H1 (cell line): Measurements from ENCODE around the gene DPYD. TPM values are rescaled to one million over a fixed set of nuclear protein-coding genes. Genes with fewer than 3 reads are reported as not detected.

ENCODE experiments used
- CTCF ChIA-PET: fragments of 300-600 bp; sonication (Branson Sonifier 250); formaldehyde crosslinking; loops from one replicate; lab custom pipeline; 2021; ENCODE audit not compliant: partially characterized antibody; lab: Charles Lee
- POLR2A ChIA-PET: fragments of 300-600 bp; sonication (Branson Sonifier 250); formaldehyde crosslinking; loops from one replicate; lab custom pipeline; 2021; ENCODE audit warnings: inconsistent platforms; ENCODE audit not compliant: partially characterized antibody; lab: Charles Lee
- DNase-seq, 2 experiments: peaks; one replicate each; pipeline versions ENCODE4 v3.0.0 to v3.0.0-alpha.2; 2010 to 2022; ENCODE audit warnings: low spot score in 2 of 2, low read depth in 1 of 2, mixed read lengths in 1 of 2
- FAIRE-seq: peaks from 2 replicates; lab custom pipeline; 2011; peaks lifted over from hg19 to GRCh38; lab: Jason Lieb, UNC
- H2AFZ ChIP-seq: 2 replicates; pipeline ENCODE4 v1.8.1; 2012; ENCODE audit warnings: low read length, inconsistent platforms
- H2AK5ac ChIP-seq: 2 replicates; pipeline ENCODE4 v1.6.1; 2013; ENCODE audit warnings: low read depth, low read length
- H2BK120ac ChIP-seq: replicated peaks from 2 replicates; pipeline ENCODE3; 2013; ENCODE audit warnings: low read depth, low read length, inconsistent platforms
- H2BK12ac ChIP-seq: 2 replicates; pipeline ENCODE4 v1.6.1; 2013; ENCODE audit warnings: low read depth, low read length
- H2BK15ac ChIP-seq: 2 replicates; pipeline ENCODE4 v1.6.1; 2013; ENCODE audit warnings: low read length
- H2BK20ac ChIP-seq: 2 replicates; pipeline ENCODE4 v1.6.1; 2013; ENCODE audit warnings: low read length
- H2BK5ac ChIP-seq: 2 replicates; pipeline ENCODE4 v1.6.1; 2013; ENCODE audit warnings: low read depth, low read length
- H3K14ac ChIP-seq: 2 replicates; pipeline ENCODE4 v1.6.1; 2013; ENCODE audit warnings: inconsistent platforms; ENCODE audit not compliant: insufficient read length
- H3K18ac ChIP-seq: 2 replicates; pipeline ENCODE4 v1.6.1; 2013; ENCODE audit warnings: low read length; ENCODE audit errors: extremely low read depth
- H3K23ac ChIP-seq: 2 replicates; pipeline ENCODE4 v1.6.1; 2013; ENCODE audit warnings: inconsistent platforms; ENCODE audit not compliant: insufficient read length
- H3K23me2 ChIP-seq: 2 replicates; pipeline ENCODE4 v1.6.1; 2013; ENCODE audit warnings: low read depth, low read length
- H3K27ac ChIP-seq: 2 replicates; pipeline ENCODE4 v1.6.1; 2011; ENCODE audit warnings: low read depth, low read length, inconsistent platforms
- H3K27me3 ChIP-seq, 4 experiments: replicated peaks in 1 of 4; 1 replicate in 1 of 4; 2 replicates in 3 of 4; pipeline versions ENCODE4 v1.6.1 to v1.8.1; 2011 to 2013; ENCODE audit warnings: low read length in 3 of 4, mild to moderate bottlenecking in 3 of 4, inconsistent platforms in 2 of 4, mixed read lengths in 2 of 4, moderate library complexity in 1 of 4; ENCODE audit not compliant: control insufficient read depth in 3 of 4, insufficient read depth in 3 of 4; ENCODE audit errors: extremely low read depth in 1 of 4
- H3K36me3 ChIP-seq, 4 experiments: 2 replicates each; pipeline versions ENCODE4 v1.6.1 to v1.8.1; 2011 to 2013; ENCODE audit warnings: mild to moderate bottlenecking in 4 of 4, low read length in 3 of 4, moderate library complexity in 2 of 4, control low read depth in 1 of 4, inconsistent platforms in 1 of 4; ENCODE audit not compliant: insufficient read depth in 4 of 4, control insufficient read depth in 2 of 4
- H3K4ac ChIP-seq: replicated peaks from 2 replicates; pipeline ENCODE3; 2013; ENCODE audit warnings: low read length, low read depth, mixed read lengths, inconsistent platforms; ENCODE audit not compliant: insufficient read length
- H3K4me1 ChIP-seq, 4 experiments: replicated peaks in 1 of 4; 1 replicate in 1 of 4; 2 replicates in 3 of 4; pipeline versions ENCODE4 v1.6.1 to v1.8.1; 2011 to 2013; ENCODE audit warnings: low read length in 3 of 4, inconsistent platforms in 2 of 4, mixed read lengths in 1 of 4; ENCODE audit not compliant: insufficient read depth in 4 of 4, control insufficient read depth in 3 of 4
- H3K4me2 ChIP-seq, 2 experiments: 2 replicates each; pipeline versions ENCODE4 v1.6.1 to v1.8.1; 2011 to 2013; ENCODE audit warnings: low read depth in 2 of 2, low read length in 2 of 2, control low read depth in 1 of 2, inconsistent platforms in 1 of 2, mild to moderate bottlenecking in 1 of 2; ENCODE audit not compliant: insufficient read depth in 1 of 2
- H3K4me3 ChIP-seq, 4 experiments: fragments of 200-600, 300-600 bp in 1 of 4; sonication (generic), shearing (Covaris generic), sonication (Bioruptor Twin) in 1 of 4; 2 replicates each; pipeline versions ENCODE4 v1.5.1 to v1.8.1; 2011 to 2016; ENCODE audit warnings: low read length in 4 of 4, low read depth in 3 of 4, control low read depth in 2 of 4, inconsistent platforms in 2 of 4, mild to moderate bottlenecking in 2 of 4, mixed read lengths in 1 of 4, moderate library complexity in 1 of 4; ENCODE audit not compliant: insufficient read depth in 2 of 4; ENCODE audit errors: extremely low read depth in 1 of 4
- H3K56ac ChIP-seq: replicated peaks from 2 replicates; pipeline ENCODE3; 2013; ENCODE audit warnings: low read depth, mild to moderate bottlenecking, mixed read lengths, low read length, inconsistent platforms; ENCODE audit not compliant: insufficient read length
- H3K79me1 ChIP-seq: 2 replicates; pipeline ENCODE4 v1.6.1; 2013; ENCODE audit warnings: low read depth, low read length, control low read depth
- H3K79me2 ChIP-seq, 2 experiments: 2 replicates each; pipeline versions ENCODE4 v1.6.1 to v1.8.1; 2012 to 2013; ENCODE audit warnings: low read length in 2 of 2, mild to moderate bottlenecking in 2 of 2, inconsistent platforms in 1 of 2; ENCODE audit not compliant: insufficient read depth in 2 of 2, control insufficient read depth in 1 of 2
- H3K9ac ChIP-seq, 4 experiments: replicated peaks in 1 of 4; 1 replicate in 1 of 4; 2 replicates in 3 of 4; pipeline versions ENCODE4 v1.6.1 to v1.8.1; 2011 to 2013; ENCODE audit warnings: low read depth in 3 of 4, low read length in 3 of 4, control low read depth in 2 of 4, mild to moderate bottlenecking in 2 of 4, moderate library complexity in 2 of 4, inconsistent platforms in 1 of 4; ENCODE audit errors: extremely low read depth in 1 of 4
- H3K9me3 ChIP-seq, 2 experiments: 2 replicates each; pipeline versions ENCODE4 v1.6.1 to v1.8.1; 2012 to 2013; ENCODE audit warnings: mild to moderate bottlenecking in 2 of 2, moderate library complexity in 2 of 2, control low read depth in 1 of 2, inconsistent platforms in 1 of 2, low read depth in 1 of 2, low read length in 1 of 2, mixed read lengths in 1 of 2; ENCODE audit not compliant: insufficient read depth in 2 of 2
- H4K20me1 ChIP-seq, 2 experiments: replicated peaks in 1 of 2; 2 replicates each; pipeline versions ENCODE3 to v1.8.1; 2011 to 2013; ENCODE audit warnings: inconsistent platforms in 2 of 2, low read length in 2 of 2, mild to moderate bottlenecking in 1 of 2; ENCODE audit not compliant: insufficient read depth in 2 of 2, control insufficient read depth in 1 of 2
- H4K5ac ChIP-seq: 2 replicates; pipeline ENCODE4 v1.6.1; 2013; ENCODE audit warnings: low read length, low read depth, mixed read lengths, inconsistent platforms; ENCODE audit not compliant: insufficient read length
- H4K8ac ChIP-seq: 2 replicates; pipeline ENCODE4 v1.8.0; 2013; ENCODE audit warnings: mild to moderate bottlenecking, moderate library complexity, low read length, inconsistent platforms; ENCODE audit not compliant: insufficient read depth; ENCODE audit errors: extremely low read depth
- H4K91ac ChIP-seq: replicated peaks from 2 replicates; pipeline ENCODE3; 2013; ENCODE audit warnings: low read length, mixed read lengths, inconsistent platforms; ENCODE audit not compliant: insufficient read length
- BACH1 ChIP-seq: IDR thresholded peaks from 2 replicates; pipeline ENCODE4 v1.6.1; 2012; ENCODE audit warnings: low read length, improper control_type of control experiment
- BCL11A ChIP-seq, 2 experiments: IDR thresholded peaks; one replicate each; pipeline ENCODE4 v1.6.1; 2011; ENCODE audit warnings: low read depth in 2 of 2, low read length in 2 of 2, mild to moderate bottlenecking in 2 of 2
- E2F6 ChIP-seq: IDR thresholded peaks from 2 replicates; pipeline ENCODE4 v1.6.1; 2012; ENCODE audit warnings: inconsistent platforms
- FOSL1 ChIP-seq: IDR thresholded peaks from 2 replicates; pipeline ENCODE4 v1.6.1; 2011; ENCODE audit warnings: mild to moderate bottlenecking, low read depth, low read length, moderate library complexity; ENCODE audit not compliant: insufficient read depth
- JUND ChIP-seq: IDR thresholded peaks from 2 replicates; pipeline ENCODE4 v1.6.1; 2011; ENCODE audit warnings: mild to moderate bottlenecking, improper control_type of control experiment, low read length
- PHF8 ChIP-seq: fragments of 200-600 bp; sonication (generic); conservative IDR thresholded peaks from 2 replicates; pipeline ENCODE4 v1.7.1; 2012; ENCODE audit warnings: low read depth, mild to moderate bottlenecking, inconsistent platforms, low read length, moderate library complexity
- SAP30 ChIP-seq: fragments of 300-600 bp; sonication (generic); IDR thresholded peaks from 2 replicates; pipeline ENCODE4 v1.7.1; 2012; ENCODE audit warnings: low read length, moderate library complexity, mild to moderate bottlenecking, inconsistent platforms; ENCODE audit not compliant: insufficient read depth, insufficient replicate concordance
- SIN3A ChIP-seq, 2 experiments: IDR thresholded peaks in 1 of 2; conservative IDR thresholded peaks in 1 of 2; 2 replicates each; pipeline ENCODE4 v1.6.1; 2011 to 2012; ENCODE audit warnings: low read length in 2 of 2, improper control_type of control experiment in 1 of 2, low read depth in 1 of 2, mild to moderate bottlenecking in 1 of 2
- SRF ChIP-seq: IDR thresholded peaks from 2 replicates; pipeline ENCODE4 v1.6.1; 2011; ENCODE audit warnings: mild to moderate bottlenecking, low read depth, low read length, moderate library complexity
- TCF12 ChIP-seq: IDR thresholded peaks from 2 replicates; pipeline ENCODE4 v1.6.1; 2011; ENCODE audit warnings: low read depth, mild to moderate bottlenecking, low read length
- WGBS, 2 experiments: shearing (Covaris generic) in 1 of 2; methylation state at CpG; one replicate each; pipeline versions ENCODE4 v1.1.6 to v1.1.7; 2013 to 2015; ENCODE audit warnings: low lambda C conversion rate in 2 of 2, mixed read lengths in 2 of 2, inconsistent platforms in 1 of 2, low coverage in 1 of 2, missing lambda C conversion rate in 1 of 2; ENCODE audit not compliant: insufficient replicate concordance in 2 of 2, insufficient coverage in 1 of 2, insufficient read length in 1 of 2; ENCODE audit errors: extremely low coverage in 1 of 2, missing lambda C conversion rate in 1 of 2; 5-methylcytosine and 5-hydroxymethylcytosine counted together
- polyA plus RNA-seq, 7 experiments: library from polyadenylated mRNA; depleted of rRNA in 3 of 7; stranded (reverse) in 5 of 7; unstranded in 2 of 7; fragments of >200 nt in 5 of 7; fragments of 200-250 nt in 2 of 7; gene quantifications; 1 replicate in 5 of 7; 2 replicates in 1 of 7; 4 replicates in 1 of 7; pipeline versions ENCODE4 v1.2.1 to v1.2.3, GENCODE V29; 2011 to 2013; ENCODE audit warnings: missing spikeins in 2 of 7, mixed read lengths in 2 of 7
- total RNA-seq: library from RNA; stranded (reverse); fragmentation: NEBNext Ultra II Directional; extraction: Animal tissue kit (Norgen Biotek cat#: 25700); gene quantifications from 2 replicates; pipeline ENCODE4 v1.2.1, GENCODE V29; 2021

DPYD gene
- total and polyA plus RNA-seq, 2 of the 8 experiments (the other 6 are each of a cell fraction or from before 2014, with no cell fraction given), result 0.29 to 0.73 TPM

GRCh38 chr1:97920276-97920831, 480 bp downstream of the DPYD start:
- WGBS, 2 experiments, result 3% methylated on average over 15 of the region's 24 CpGs; no CpG with 5 or more reads in 1 of the 2 experiments
- Histone ChIP-seq H2BK15ac (no peak overlapping the region), H3K56ac (no peak overlapping the region), H4K8ac (no peak overlapping the region), H3K4me2 (peak overlapping the region; percentile 84 to 95), H3K23ac (no peak overlapping the region), H3K36me3 (no peaks in the 10 kb centered on the region), H2BK12ac (no peak overlapping the region), H3K23me2 (peaks cover 8% of the 10 kb centered on the region; the same call in 1 of the 2 replicates), H3K79me1 (no peaks in the 10 kb centered on the region), H2BK120ac (no peak overlapping the region), H2AK5ac (no peak overlapping the region), H4K91ac (no peak overlapping the region), H3K27ac (no peak overlapping the region), H3K27me3 (peaks cover 0 to 2% (median 0%) of the 10 kb centered on the region in 4 experiments; a peak in 3 of 7 replicates), H2BK5ac (no peak overlapping the region), H4K5ac (no peak overlapping the region), H3K9me3 (no peaks in the 10 kb centered on the region), H4K20me1 (no peaks in the 10 kb centered on the region), H2BK20ac (no peak overlapping the region), H3K4me1 (no peaks in the 10 kb centered on the region), H3K4me3 (peak overlapping the region; percentile 62 to 78 (median 69)), H2AFZ (peak overlapping the region; percentile 85; the same call in 1 of the 2 replicates), H3K79me2 (no peaks in the 10 kb centered on the region), H3K14ac (no peak overlapping the region), H3K4ac (no peak overlapping the region), H3K9ac (no peak overlapping the region), H3K18ac (no peak overlapping the region)
- FAIRE-seq (no peak), DNase-seq (no peak)
- ChIA-PET CTCF (no interaction called here), POLR2A (no interaction called here)
- TF ChIP-seq PHF8, result no peak
- 0 out of 4 replicates have a peak, but pooled peaks of 1 of the 2 experiments have one; percentile 21 for TF ChIP-seq SIN3A (conservative IDR thresholded peaks at IDR 0.05 in 1 of 2, IDR thresholded peaks at IDR 0.05 in 1 of 2; ENCODE audit: low read depth in 1 of 2, low read length in 2 of 2)
- 0 out of 2 replicates have a peak, but pooled peaks have one; percentile 36 for TF ChIP-seq BACH1
- no peak for TF ChIP-seq JUND
- no peak for TF ChIP-seq BCL11A (IDR thresholded peaks at IDR 0.05; ENCODE audit: low read depth in 2 of 2, low read length in 2 of 2)
- TF ChIP-seq SAP30, result no peak
- TF ChIP-seq FOSL1, result no peak
- TF ChIP-seq TCF12, result no peak
- peak; percentile 22; the same call in 1 of the 2 replicates for TF ChIP-seq E2F6
- no peak for TF ChIP-seq SRF
